Central memory CD4-positive, alpha-beta T cell (primary cell): ENCODE measurements around the gene HDLBP.
"Not testable (repeated sequence)": the region's sequence is repeated elsewhere in the genome, so short reads cannot be mapped to it uniquely, and the experiment has no call there.

ENCODE experiments used
- DNase-seq: peaks from one replicate; pipeline ENCODE4 v3.0.0; 2022

The HDLBP gene

DNA sequence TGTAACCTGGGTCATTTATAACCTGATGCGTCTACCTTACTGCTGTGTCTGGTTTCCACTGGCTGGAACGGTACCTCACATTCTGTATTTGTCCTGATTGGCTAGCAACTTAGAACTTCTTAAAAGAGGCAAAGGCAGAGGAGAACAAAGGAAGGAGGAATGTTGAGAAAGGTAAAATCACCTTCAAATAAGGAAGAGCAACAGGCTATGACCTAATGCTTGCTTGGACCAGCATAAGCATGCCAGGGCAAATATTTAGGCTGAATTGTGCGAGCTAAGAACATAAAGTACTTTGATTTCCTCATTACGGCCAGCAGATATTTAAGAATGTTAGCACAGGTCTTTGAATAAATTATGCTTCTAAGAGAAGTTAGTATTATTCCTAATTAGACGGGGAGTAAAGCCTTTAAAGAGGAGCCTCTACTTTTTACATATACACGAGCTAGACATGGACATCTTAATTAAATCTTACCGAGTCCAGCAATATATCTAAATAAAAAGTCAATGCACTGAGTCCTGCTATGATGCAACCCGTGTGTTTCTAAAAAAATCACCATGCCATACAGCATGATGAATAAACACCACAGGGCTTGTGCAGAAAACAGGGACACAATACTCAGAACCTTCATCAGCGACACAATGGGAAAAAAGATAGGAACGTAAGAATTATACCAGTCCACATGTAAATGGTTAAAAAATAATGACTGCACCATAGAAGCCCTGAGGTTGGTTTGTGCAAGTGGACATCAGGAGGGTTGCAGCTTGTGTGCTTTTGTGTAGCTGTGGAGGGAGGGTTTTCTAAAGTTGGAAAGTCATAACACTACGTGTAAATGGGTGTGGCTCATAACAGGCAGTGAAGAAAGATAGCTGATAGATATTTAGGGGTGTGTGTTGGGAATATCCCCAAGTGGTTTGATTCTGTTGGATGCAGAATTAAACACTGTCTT is 14.5 kb upstream of the HDLBP start:
- no peak for DNase-seq

DNA sequence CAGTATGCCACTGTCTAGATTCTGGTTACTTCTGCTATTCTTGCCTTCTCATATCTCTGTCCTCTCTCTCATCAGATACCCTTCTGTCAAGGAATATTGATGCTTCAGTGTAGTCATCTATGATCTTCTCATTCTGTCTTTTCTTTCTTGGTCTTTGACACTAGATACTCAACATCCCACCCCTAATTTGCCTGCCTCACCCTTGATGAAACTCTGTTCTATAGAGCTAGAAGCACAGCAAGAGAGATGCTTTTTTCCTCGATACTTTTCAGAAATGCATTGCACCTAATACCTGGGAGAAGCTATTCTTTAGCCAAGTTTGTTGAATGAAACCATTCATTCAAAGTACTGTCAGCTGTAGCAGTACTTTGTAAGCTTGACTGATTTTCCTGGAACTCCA is 9.8 kb upstream of the HDLBP start:
- no peak for DNase-seq

DNA sequence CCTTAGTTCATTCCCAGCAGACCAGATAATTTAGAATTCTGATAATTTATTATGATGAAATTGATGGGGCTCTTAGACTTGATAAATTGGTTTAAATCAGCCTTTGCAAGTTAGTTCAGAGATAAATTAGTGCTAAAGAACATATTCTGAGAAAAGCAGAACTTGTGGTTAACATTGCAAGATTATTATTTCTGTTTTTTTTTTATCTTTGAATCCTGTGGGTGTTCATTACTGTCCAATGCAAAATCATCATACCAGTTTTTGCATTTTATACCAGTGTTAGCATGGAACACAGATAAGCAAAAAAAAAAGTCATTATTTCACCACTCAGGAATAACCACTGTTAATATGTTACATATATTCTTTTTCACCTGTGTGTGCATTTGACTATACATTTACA is 9.3 kb upstream of the HDLBP start:
- DNase-seq = no peak

DNA sequence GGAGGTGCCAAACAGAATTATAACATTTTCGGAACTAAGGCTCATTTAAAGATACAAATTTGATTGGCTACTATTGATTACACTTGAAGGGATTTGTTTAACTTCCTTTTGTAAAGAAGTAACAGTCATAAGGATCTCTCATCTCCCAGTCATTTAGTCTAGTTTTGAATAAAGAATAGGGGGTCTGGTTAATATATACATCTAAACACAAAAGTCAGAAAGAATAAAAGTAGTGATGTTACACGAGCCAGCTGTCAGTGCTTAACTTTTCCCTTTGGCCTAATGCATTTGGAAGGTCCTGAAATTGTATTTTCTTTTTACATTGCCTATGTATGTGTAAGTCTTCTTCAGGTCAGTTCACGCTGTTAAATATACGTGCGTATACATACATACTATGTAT is 8.3 kb upstream of the HDLBP start:
- no peak for DNase-seq

DNA sequence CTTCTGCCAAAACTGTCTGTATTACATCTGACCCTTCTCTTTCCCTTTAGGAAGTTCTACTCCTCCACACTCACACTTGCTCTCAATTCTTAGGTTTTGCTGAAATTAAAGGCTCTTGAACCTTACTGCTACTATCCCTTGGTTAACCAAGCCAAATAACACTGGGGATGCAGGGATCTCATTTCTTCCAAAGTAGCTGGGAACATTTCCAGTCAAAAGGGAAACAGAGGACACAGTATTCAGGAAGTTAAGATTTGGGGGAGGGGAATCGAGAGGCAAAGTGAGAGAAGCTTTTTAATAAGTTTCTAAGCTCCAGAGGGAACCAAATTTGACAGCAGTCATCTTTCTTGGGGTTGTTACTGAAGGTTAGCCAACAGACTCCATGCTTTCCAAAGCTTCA is 6.4 kb upstream of the HDLBP start:
- DNase-seq = no peak

DNA sequence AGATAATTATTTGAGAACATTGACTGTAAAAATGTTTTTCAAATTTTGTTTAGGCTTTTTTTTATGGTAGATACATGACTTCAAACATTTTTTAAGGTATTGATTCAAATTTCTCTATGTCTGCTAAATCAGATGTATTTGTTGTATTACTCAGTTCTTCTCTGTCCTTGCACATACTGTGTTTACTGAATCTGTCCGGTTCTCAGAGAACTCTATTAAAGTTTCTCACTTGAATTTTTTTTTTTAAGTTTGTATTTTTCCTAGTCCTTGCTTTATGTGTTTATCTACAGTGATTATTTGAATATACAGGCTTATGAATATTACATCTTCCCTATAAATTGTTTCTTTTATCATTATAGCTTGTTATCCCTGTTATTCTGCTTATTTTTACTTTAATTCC is 5.6 kb upstream of the HDLBP start:
- DNase-seq = no peak

DNA sequence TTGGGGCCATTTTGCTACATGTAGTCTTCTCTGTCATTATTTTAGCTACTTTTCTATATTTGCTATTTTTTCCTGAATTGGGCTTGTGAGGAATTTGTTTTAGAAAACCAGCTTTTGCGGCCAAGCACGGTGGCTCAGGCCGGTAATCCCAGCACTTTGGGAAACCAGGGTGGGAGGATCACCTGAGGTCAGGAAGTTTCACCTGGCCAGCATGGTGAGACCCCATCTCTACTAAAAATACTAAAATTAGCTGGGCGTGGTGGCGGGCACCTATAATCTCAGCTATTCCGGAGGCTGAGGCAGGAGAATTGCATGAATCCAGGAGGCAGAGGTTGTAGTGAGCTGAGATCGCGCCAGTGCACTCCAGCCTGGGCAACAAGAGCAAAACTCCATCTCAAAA is 4.9 kb upstream of the HDLBP start:
- no peak for DNase-seq

DNA sequence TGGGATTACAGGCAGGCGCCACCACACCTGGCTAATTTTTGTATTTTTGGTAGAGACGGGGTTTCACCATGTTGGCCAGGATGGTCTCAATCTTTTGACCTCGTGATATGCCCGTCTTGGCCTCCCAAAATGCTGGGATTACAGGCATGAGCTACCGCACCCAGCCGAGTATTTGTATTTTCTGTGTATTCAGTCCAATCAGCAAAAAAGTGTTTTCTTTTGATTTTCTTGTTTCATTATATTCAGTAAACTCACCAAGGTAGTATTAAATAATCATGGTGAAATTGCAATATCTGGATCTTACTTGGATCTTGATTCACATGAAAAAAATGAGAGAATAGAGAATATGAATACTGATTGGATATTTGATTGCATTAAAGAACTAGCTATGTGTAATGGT is 3.4 kb upstream of the HDLBP start:
- not testable (repeated sequence) for DNase-seq

DNA sequence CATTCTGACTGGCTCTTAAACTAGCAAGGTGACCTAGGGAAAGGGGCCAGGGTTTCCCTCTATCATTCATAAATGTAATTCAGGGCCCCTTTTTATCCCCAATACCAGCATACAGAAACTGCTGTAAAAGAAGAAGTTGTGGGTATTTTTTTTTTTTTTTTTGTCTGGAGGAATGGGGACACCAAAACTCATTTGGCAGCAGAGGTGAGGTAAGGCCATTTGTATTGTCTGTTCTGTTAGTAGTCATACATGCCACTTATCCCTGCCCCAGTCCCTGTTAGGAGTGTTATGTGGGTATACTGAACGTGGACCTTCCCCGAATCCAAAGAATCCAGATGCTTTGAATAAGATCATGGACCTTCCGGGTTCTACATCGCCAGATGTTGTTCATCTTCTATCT is 1.9 kb upstream of the HDLBP start:
- no peak for DNase-seq

DNA sequence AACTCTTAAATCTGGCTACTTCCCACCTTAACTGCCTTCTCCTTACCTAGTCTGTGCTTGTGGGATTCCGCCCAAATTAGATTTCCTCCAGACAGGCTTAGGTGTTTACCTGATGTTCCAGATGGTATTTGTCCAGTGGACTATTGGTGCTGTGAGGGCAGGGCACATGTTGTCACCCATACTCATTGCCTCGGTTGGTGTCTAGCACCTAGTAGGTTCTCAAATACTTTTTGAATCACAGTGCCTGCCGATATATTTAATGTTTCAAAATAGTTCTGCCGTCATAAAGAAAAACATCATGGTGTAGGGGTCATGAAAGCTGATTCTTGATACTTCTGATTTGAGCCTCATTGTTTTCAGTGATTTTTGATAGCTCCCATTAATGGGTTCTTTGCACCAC is 1.4 kb upstream of the HDLBP start:
- no peak for DNase-seq

DNA sequence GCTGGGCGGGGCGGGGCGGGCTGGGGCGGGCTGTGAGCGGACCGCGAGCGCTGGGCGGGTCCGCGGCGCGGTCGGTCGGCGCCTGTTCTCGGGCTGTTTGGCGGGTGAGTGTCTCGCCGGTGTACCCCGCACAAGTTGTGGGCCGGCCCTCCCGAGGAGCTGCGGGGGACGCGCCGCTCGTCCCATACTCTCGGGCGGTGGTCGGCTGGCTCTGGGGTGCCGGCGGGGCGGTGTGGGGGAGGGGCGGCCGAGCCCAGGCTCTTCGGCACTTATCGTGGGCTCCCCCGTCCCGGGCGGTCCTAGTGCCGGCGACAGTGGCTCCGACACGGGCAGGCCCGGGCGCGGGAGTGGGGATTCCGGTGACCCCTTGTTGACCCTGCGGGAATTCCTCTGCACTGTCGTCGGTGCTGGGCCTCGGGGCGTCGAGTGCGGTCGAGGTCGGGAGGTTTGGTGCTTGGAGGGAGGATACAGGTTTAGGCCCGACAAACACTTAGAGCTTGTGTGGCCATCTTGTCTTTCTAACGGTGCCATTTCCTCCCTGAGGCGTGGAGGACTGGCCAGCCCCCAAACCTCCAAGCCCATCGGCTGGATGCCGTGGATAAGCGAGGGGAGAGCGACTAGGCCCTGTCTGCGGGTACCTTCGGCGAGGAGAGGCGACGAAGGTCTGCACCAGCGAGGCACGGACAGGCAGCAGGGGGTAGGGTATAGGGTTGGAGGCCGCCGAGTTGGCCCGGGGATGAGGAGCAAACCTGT is 583 bp upstream of the HDLBP start, which contains the start of gene SEPTIN2:
TSS of gene SEPTIN2 (plus strand) at position 47 of the 753 bp plus-strand sequence. CDS start 8,308 bp downstream, outside the sequence.
- DNase-seq = peak; percentile 82

DNA sequence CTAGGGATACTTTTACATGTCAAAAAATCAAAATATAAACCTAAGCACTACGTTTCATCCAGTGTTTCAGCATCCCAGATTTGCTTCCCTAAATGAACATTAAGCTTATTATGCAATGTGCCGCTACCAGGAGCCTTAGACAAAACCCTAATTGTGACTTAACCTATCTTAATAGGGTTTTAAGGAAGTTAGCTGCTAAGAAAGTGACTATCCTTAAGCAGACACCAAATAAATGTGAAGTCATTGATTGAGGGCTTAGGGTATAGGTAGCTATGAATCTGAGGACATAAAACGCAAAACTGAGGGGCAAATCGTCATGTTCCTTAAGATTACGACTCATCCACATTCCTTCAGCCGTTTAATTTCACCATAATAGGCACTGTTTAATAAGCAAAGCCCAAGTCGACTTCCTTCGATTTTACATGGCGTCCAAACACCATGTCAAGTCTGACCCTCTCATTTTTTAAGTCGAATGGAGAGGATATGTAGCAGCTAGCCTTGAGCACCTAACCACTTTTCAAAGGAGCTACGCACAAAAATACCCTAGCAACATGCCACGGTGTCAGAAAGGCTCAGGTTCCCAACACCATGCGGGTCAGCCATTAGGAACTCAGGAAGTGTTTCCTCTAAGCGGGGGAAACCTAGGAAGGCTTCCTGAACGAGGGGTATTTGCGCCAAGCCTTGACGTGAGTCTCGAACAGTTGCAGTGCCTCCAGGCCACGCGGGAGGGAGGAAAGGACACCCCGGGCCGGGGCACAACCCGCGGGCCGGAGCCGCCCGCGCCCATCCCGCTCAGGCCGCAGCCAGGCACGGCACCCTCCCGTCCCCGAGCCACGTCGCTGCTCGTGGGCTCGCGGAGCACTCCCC is 1.0 kb downstream of the HDLBP start:
- DNase-seq = no peak

DNA sequence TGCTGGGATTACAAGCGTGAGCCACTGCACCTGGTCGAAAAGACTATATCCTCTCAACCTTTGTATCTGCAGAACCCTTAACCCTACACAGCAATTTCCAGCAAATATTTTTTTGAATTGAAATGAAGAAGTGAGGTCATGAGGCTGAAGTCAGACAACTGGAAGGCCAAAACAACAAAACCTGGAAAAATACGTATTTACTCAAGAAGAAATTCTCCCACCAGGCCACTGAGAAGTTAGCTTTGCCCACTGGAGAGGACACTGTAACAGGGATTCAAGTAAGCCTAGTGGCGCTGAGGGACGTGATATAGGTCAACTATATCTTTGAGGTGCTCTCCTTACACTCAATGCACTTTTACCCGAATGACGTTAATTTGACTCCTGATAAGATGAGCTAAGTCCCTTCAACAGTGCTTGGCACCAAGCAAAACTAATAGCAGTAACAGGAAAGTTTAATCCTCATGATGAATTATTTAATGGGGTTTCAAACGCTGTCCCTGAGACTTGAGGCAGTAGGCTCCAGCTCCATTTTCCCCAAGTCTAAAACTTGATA is 1.9 kb downstream of the HDLBP start:
- no peak for DNase-seq

DNA sequence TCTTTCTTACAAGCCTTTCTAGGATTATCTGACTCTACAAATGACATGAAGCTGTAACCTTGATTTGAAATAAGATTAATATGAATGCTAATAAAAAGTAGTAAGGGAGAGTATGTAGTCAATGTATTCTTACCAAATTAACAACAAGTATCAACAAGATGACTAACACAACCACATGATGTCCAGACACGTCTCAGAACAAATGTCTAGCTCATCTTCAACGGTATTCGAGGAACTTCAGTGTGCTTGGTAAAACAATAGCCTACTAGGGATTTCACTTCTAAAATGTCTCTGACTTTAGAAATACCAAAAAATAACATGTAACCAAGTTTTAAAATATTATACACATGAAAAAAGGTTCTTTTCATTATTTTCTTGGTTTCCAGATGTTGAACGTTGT is 3.4 kb downstream of the HDLBP start:
- no peak for DNase-seq

DNA sequence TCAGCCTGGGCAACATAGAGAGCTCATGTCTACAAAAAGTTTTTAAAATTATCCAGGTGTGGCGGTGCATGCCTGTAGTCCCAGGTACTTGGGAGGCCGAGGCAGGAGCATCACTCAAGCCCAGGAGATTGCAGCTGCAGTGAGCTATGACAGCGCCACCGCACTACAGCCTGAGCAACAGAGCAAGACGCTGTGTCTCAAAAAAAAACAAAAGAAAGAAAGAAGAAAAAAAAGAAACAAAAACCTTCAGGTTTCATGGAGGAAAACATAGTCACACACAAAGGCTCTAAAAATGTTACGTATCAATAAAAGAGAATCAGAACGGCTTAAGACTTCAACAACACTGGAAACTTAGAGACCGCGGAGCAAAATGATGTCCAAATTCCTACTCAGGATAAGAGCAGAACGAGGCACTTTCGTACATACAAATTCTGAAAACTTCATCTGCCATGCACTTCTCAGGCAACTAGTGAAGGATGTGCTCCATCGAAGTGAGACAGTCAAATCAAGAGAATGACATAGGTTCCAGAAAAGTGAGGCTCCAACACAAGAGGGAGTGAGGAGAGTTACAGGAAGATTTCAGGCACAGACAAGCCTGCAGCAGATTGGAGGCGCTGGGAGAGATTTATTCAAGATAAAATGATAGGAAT is 4.4 kb downstream of the HDLBP start:
- DNase-seq = no peak

DNA sequence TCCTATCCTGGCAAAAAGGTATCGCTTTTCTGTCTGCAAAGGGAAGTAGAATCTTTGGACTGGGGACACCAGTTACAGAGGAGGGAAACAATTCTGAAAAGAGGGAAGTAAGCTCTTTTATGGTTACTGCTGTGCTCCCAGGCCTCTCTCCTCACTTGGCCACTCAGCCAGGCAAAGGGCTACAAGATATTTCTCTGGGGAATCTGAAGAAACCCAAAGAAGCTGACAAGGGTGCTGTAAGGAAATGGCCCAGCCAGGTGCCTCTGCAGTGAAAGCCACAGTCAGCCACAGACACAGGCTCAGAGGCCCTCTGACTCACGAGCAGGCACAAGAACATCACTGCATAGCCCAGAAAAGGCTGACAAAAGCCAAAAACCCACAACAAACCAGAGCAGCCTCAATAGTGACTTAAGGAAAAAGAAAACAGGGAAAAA is 5.8 kb downstream of the HDLBP start:
- peak; percentile 71 for DNase-seq

DNA sequence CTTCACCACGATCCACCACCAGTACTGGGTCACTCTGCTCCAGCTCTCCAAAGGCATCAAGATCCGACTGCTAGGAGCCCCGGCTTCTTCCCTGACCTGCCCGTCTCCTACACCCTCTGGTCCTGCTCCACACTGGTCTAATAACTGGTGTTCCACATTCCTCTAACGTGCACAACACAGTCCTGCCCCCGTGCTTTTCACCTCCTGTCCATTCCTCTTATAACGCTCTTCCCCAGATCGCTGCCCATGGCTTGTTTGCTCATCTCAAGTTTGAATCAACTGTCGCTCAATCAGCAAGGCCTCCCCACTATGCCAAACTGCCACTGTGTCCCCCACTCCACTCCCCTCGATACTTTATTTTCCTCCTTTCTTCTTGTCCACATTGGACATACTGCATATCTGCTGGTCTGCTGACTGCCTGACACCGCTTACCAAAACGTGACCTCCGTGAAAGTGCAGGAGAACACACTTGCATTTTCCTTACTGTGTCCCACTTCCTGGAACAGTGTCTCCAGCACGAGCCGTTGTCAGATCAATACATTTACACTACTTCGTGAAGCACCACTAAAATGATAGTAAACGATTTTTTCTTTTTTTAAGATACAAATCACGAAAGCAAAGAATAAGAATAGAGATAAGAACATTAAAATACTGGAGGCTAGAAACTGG is 6.5 kb downstream of the HDLBP start:
- DNase-seq = no peak

DNA sequence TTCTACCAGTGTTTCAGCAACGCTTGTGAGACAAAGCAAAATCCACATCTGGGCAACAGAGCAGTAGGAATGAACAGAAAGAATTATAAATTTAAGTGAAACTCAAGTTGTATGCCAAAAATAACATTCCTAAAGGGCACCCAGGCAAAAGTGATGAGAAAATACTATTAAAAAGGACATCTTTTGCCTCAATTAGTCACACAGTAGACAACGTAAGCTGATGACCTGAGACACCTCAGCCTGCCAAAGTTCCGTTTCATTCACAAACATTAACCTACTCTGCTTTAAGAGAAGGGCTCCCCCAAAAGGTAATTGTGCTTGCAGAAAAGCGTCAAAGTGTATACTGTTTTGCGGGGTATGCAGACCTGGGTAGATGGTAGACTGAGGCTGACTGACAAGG is 7.2 kb downstream of the HDLBP start:
- DNase-seq = no peak

DNA sequence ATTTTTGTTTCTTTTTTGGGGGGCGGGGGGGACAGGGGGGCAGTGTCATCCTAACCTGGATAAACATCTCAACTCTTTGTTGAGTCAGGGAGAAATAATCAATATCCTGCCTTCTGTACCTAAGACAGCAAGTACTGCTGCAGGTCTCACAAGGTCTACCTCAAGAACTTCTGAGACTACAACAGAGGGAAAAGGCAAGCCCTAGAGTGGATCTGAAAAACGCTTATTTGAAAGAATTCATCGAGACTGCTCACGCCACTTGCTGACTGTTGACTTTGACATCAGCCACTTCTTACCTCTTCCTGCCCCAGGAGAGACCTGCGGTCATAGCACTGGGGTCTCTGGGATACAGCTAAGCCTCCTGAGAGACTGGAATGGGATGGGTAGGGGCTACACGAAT is 8.4 kb downstream of the HDLBP start:
- no peak for DNase-seq

DNA sequence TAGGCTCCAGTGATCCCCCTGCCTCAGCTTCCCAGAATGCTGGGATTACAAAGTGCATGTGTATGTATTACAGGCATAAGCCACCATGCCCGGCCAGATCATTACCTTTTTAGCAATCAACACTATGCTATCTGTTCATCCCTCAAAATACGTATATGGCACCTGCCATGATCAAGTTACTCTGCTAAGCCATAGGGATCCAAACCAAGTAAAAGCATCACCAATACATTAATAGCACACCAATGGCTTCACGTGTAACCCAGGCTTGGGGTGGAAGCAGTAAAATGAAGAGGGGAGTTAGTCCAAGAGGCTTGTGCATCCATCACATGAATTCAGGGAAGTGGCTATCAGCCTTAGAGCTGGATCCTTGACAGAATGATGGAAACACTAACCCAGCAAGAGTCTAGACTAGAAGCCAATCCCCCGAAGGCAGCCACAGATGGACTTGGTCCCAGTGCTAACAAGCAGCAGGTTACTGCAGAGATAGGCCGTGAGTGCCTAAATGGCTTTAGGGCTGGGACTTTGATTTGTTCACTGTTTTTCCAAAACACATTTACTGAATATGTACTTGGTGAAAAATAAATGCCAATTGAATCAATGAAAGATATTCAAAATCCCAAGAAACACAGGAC is 11.3 kb downstream of the HDLBP start:
- no peak for DNase-seq
